Measurements from ENCODE around the gene PPM1A.

The PPM1A gene

DNA sequence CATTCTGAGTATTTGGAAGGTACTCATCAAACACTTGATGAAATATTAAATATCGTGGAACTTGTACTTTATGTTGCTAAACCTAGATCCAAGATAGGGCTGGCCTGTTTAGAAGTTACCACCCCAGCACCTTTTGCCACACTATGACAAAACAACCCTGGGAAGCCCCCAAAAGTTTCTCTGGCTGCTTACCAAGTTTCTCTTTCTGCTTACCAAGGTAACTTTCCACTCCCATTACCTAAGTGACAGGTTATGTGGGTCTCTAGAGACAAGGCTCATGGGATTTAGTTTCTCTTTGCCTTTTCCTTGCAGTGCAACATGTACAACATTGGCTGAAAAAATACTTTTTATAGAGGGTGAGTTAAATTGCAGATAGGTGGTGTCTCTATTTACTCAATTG, 28.9 kb upstream of the PPM1A start:
- ATAC-seq = no peak
- TF ChIP-seq CSRNP3 (CRISPR knock-in tag; IDR thresholded peaks at IDR 0.05) (no peak), RARB (CRISPR knock-in tag; IDR thresholded peaks at IDR 0.05) (no peak), SNAI2 (CRISPR knock-in tag; IDR thresholded peaks at IDR 0.05) (no peak), ZC3H10 (CRISPR knock-in tag; IDR thresholded peaks at IDR 0.05) (no peak), TOX (CRISPR knock-in tag; IDR thresholded peaks at IDR 0.05; ENCODE audit: borderline replicate concordance) (no peak), BACH2 (CRISPR knock-in tag; IDR thresholded peaks at IDR 0.05; ENCODE audit: borderline replicate concordance) (no peak), TCF4 (CRISPR knock-in tag; IDR thresholded peaks at IDR 0.05; ENCODE audit: borderline replicate concordance) (no peak)

DNA sequence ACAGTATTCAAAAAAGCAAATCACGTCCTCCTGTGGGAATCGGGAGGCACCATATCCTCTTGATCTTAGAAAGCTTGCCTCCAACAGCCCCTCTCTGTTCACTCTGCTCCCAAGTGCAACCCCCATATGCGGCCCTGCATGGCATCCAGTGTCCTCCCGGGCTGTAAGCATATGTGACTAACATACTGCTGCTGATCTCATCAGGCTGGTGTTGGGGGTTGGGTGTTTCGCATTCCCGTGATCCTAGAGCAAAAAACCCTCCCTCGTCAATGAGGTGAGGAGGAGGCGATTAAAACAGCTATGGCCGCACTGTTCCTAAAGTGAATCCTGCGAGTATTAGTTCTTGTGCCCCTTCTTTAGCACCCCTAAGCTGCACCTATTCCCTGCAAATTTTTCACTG, 28.1 kb upstream of the PPM1A start:
- ATAC-seq = no peak
- TF ChIP-seq TCF4 (CRISPR knock-in tag; IDR thresholded peaks at IDR 0.05; ENCODE audit: borderline replicate concordance) (no peak), TOX (CRISPR knock-in tag; IDR thresholded peaks at IDR 0.05; ENCODE audit: borderline replicate concordance) (no peak)

GRCh38 chr14:60221457-60221856, 27.6 kb upstream of the PPM1A start:
- no peak for TF ChIP-seq RARB (CRISPR knock-in tag; IDR thresholded peaks at IDR 0.05)
- no peak for TF ChIP-seq BACH2 (CRISPR knock-in tag; IDR thresholded peaks at IDR 0.05; ENCODE audit: borderline replicate concordance)
- TF ChIP-seq ISL1 (CRISPR knock-in tag; IDR thresholded peaks at IDR 0.05) = no peak
- no peak for TF ChIP-seq ZC3H10 (CRISPR knock-in tag; IDR thresholded peaks at IDR 0.05)
- no peak for ATAC-seq

- TF ChIP-seq ZNF565 (CRISPR knock-in tag; conservative IDR thresholded peaks at IDR 0.05; ENCODE audit: low read depth) (no peak), SNAI2 (CRISPR knock-in tag; IDR thresholded peaks at IDR 0.05) (no peak), TOX (CRISPR knock-in tag; IDR thresholded peaks at IDR 0.05; ENCODE audit: borderline replicate concordance) (no peak), CSDC2 (CRISPR knock-in tag; IDR thresholded peaks at IDR 0.05) (no peak), GLIS3 (CRISPR knock-in tag; IDR thresholded peaks at IDR 0.05) (no peak), ZNF8 (CRISPR knock-in tag; IDR thresholded peaks at IDR 0.05) (no peak), PATZ1 (CRISPR knock-in tag; IDR thresholded peaks at IDR 0.05; ENCODE audit: borderline replicate concordance) (no peak), ISL1 (CRISPR knock-in tag; IDR thresholded peaks at IDR 0.05) (no peak), ZFP3 (CRISPR knock-in tag; IDR thresholded peaks at IDR 0.05) (no peak), ESRRG (CRISPR knock-in tag; IDR thresholded peaks at IDR 0.05) (no peak), ZNF70 (CRISPR knock-in tag; IDR thresholded peaks at IDR 0.05) (no peak), PPARA (CRISPR knock-in tag; IDR thresholded peaks at IDR 0.05; ENCODE audit: borderline replicate concordance) (no peak), BACH2 (CRISPR knock-in tag; IDR thresholded peaks at IDR 0.05; ENCODE audit: borderline replicate concordance) (no peak), ZC3H10 (CRISPR knock-in tag; IDR thresholded peaks at IDR 0.05) (no peak), CSRNP3 (CRISPR knock-in tag; IDR thresholded peaks at IDR 0.05) (no peak), ARNTL (CRISPR knock-in tag; IDR thresholded peaks at IDR 0.05; ENCODE audit: borderline replicate concordance, low read depth) (no peak)
- TF ChIP-seq, protein P1, sequence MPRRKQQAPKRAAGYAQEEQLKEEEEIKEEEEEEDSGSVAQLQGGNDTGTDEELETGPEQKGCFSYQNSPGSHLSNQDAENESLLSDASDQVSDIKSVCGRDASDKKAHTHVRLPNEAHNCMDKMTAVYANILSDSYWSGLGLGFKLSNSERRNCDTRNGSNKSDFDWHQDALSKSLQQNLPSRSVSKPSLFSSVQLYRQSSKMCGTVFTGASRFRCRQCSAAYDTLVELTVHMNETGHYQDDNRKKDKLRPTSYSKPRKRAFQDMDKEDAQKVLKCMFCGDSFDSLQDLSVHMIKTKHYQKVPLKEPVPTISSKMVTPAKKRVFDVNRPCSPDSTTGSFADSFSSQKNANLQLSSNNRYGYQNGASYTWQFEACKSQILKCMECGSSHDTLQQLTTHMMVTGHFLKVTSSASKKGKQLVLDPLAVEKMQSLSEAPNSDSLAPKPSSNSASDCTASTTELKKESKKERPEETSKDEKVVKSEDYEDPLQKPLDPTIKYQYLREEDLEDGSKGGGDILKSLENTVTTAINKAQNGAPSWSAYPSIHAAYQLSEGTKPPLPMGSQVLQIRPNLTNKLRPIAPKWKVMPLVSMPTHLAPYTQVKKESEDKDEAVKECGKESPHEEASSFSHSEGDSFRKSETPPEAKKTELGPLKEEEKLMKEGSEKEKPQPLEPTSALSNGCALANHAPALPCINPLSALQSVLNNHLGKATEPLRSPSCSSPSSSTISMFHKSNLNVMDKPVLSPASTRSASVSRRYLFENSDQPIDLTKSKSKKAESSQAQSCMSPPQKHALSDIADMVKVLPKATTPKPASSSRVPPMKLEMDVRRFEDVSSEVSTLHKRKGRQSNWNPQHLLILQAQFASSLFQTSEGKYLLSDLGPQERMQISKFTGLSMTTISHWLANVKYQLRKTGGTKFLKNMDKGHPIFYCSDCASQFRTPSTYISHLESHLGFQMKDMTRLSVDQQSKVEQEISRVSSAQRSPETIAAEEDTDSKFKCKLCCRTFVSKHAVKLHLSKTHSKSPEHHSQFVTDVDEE (CRISPR knock-in tag; IDR thresholded peaks at IDR 0.05) = no peak
- TF ChIP-seq, protein P2, sequence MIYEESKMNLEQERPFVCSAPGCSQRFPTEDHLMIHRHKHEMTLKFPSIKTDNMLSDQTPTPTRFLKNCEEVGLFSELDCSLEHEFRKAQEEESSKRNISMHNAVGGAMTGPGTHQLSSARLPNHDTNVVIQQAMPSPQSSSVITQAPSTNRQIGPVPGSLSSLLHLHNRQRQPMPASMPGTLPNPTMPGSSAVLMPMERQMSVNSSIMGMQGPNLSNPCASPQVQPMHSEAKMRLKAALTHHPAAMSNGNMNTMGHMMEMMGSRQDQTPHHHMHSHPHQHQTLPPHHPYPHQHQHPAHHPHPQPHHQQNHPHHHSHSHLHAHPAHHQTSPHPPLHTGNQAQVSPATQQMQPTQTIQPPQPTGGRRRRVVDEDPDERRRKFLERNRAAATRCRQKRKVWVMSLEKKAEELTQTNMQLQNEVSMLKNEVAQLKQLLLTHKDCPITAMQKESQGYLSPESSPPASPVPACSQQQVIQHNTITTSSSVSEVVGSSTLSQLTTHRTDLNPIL (CRISPR knock-in tag; IDR thresholded peaks at IDR 0.05; ENCODE audit: low read depth) = no peak
- peak; percentile 35; the same call in 2 of the 3 replicates for ATAC-seq
Observed at GRCh38 chr14:60222820-60223219, 26.2 kb upstream of the PPM1A start.

Data from SK-N-SH treated with all-trans-retinoic acid at 6 μM for 48 hours (cell line).